ENCODE results near the gene C19orf81.

DNA sequence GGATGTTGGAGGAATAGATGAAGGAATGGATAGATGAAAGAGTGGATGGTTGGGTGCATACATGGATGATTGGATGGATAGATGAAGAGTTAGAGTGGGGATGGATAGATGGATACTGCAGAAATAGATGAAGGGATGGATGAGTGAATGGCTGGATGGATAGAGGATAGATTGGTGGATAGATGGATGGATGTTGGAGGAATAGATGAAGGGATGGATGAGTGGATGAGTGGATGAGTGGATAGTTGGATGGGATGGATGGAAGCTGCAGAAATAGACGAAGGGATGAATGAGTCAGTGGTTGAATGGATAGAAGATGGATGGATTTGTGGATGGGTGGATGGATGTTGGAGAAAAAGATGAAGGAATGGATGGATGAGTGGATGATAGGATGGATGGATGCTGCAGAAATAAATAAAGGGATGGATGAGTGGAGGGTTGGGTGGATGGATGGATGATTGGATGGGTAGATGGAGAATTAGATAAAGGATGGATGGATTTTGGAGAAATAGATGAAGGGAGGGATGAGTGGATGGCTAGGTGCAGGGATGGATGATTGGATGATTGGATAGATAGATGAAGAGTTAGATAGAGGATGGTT lies 4.8 kb upstream of the C19orf81 start:
- TF ChIP-seq BHLHE40 (IDR thresholded peaks at IDR 0.05; ENCODE audit: borderline replicate concordance) (no peak), ARNT (IDR thresholded peaks at IDR 0.05) (no peak)
